Left lung (tissue), 10 donors: ENCODE measurements around the gene LEMD2. TPM values are rescaled to one million over a fixed set of nuclear protein-coding genes. Genes with fewer than 3 reads are reported as not detected.

Source experiments
- ATAC-seq: fragments of 200-7000 bp; cut with Tn5 transposase; one replicate; pipeline ENCODE4 v1.9.1; 2020; ENCODE audit warnings: moderate library complexity
- DNase-seq, 4 donors: peaks; one replicate each; pipeline ENCODE4 v3.0.0-alpha.2; 2013 to 2020
- H3K27ac ChIP-seq, 2 donors: fragments of 200-600 bp; sonication (generic) in 1 of 2; one replicate each; pipeline versions ENCODE4 v1.5.0 to v1.8.0; 2020 to 2021
- H3K27me3 ChIP-seq, 2 donors: fragments of 200-600 bp; sonication (generic) in 1 of 2; one replicate each; pipeline versions ENCODE4 v1.5.0 to v1.8.0; 2020 to 2021
- H3K36me3 ChIP-seq, 2 donors: fragments of 200-600 bp; sonication (generic) in 1 of 2; one replicate each; pipeline versions ENCODE4 v1.5.0 to v1.8.0; 2020 to 2021
- H3K4me1 ChIP-seq, 2 donors: fragments of 200-600 bp; one replicate each; pipeline ENCODE4 v1.8.0; 2021
- H3K4me3 ChIP-seq, 2 donors: fragments of 200-600 bp; sonication (generic) in 1 of 2; one replicate each; pipeline versions ENCODE4 v1.5.0 to v1.8.0; 2020 to 2021; ENCODE audit warnings: mild to moderate bottlenecking in 1 of 2
- H3K9me3 ChIP-seq, 2 donors: fragments of 200-600 bp; sonication (generic) in 1 of 2; one replicate each; pipeline versions ENCODE4 v1.5.0 to v1.8.0; 2020 to 2021
- intact Hi-C, 2 donors: fragments of 100-400 bp; cut with DNase I; formaldehyde crosslinking; loops; one replicate each; pipeline versions ENCODE4 v1.11.2 to v1.14.2; 2022
- polyA plus RNA-seq, 6 donors: library from polyadenylated mRNA; unstranded; fragments of 120-200 nt; gene quantifications; one replicate each; pipeline ENCODE4 v1.2.1, GENCODE V29; 2013; ENCODE audit not compliant: insufficient read length in 6 of 6
- total RNA-seq, 2 donors: library from RNA; stranded (reverse); fragmentation: NEBNext Ultra II Directional; extraction: Animal tissue kit (Norgen Biotek cat#: 25700); gene quantifications; one replicate each; pipeline ENCODE4 v1.2.1, GENCODE V29; 2021
- TF ChIP-seq, protein P1 (sequence below), 2 donors: fragments of 200-600 bp; sonication (generic) in 1 of 2; IDR thresholded peaks; one replicate each; pipeline versions ENCODE4 v1.5.0 to v1.8.0; 2021; ENCODE audit warnings: antibody characterized with exemption in 2 of 2
- donor health status: DM: no; HTN: yes; CAD: no.
- donor health status: DM: no; HTN: no; CAD: no.

The LEMD2 gene
- total and polyA plus RNA-seq, 8 donors: 47.9 to 80.7 (median 69.6) TPM

DNA sequence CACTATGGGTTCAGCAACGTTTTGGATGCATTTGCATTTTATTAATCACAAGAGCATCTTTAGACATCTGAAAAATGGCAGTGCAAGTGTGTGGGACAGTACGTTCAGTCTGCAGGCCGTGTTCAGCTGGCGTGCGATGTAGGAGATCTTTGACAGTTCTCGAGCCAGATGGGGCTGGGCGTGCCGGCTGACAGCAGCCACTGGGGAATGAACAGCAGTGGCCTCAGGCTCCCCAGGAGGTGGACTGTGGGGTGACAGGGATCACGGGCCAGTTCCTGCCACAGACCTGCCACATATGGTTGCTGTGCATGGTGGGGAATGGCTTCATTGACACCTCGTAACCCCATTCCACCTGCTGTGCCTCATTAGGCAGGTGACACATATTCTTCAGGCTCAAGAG, 31.3 kb upstream of the LEMD2 start:
- H3K27ac ChIP-seq: no peak overlapping the region
- no peak for DNase-seq
- TF ChIP-seq, protein P1, sequence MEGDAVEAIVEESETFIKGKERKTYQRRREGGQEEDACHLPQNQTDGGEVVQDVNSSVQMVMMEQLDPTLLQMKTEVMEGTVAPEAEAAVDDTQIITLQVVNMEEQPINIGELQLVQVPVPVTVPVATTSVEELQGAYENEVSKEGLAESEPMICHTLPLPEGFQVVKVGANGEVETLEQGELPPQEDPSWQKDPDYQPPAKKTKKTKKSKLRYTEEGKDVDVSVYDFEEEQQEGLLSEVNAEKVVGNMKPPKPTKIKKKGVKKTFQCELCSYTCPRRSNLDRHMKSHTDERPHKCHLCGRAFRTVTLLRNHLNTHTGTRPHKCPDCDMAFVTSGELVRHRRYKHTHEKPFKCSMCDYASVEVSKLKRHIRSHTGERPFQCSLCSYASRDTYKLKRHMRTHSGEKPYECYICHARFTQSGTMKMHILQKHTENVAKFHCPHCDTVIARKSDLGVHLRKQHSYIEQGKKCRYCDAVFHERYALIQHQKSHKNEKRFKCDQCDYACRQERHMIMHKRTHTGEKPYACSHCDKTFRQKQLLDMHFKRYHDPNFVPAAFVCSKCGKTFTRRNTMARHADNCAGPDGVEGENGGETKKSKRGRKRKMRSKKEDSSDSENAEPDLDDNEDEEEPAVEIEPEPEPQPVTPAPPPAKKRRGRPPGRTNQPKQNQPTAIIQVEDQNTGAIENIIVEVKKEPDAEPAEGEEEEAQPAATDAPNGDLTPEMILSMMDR (IDR thresholded peaks at IDR 0.05): no peak
- H3K9me3 ChIP-seq: no peaks in the 10 kb centered on the region
- no peaks in the 10 kb centered on the region for H3K36me3 ChIP-seq
- H3K4me3 ChIP-seq: no peak overlapping the region
- ATAC-seq: no peak
- peaks cover 0 to 20% of the 10 kb centered on the region in 2 donors for H3K27me3 ChIP-seq
- intact Hi-C loops: no loop called here
- H3K4me1 ChIP-seq: peaks cover 0 to 5% of the 10 kb centered on the region in 2 donors

DNA sequence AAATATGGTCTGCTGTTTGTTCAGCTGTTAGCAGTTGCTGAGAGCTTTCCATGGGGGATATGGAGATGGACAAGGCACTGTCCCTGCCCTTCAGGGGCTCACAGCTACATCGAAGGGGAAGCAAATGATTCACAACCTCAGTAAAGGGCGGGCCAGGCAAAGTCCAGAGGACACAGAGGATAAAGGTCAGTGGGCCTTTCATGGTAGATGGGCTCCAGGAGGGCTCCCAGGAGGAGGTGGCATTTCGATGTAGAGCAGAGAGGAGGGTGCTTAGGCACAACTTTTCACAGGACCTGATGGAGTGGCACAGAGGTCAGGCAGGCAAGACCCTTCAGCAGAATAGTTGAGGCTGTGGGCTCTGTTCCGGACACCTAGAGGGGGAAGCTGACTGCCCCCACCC, 30.1 kb upstream of the LEMD2 start:
- Histone ChIP-seq H3K27me3 (peaks cover 0 to 32% of the 10 kb centered on the region in 2 donors), H3K27ac (no peak overlapping the region), H3K36me3 (no peaks in the 10 kb centered on the region), H3K4me1 (no peaks in the 10 kb centered on the region), H3K4me3 (no peak overlapping the region), H3K9me3 (no peaks in the 10 kb centered on the region)
- ATAC-seq (no peak), DNase-seq (no peak)
- TF ChIP-seq, protein P1 (IDR thresholded peaks at IDR 0.05): no peak
- intact Hi-C loops: no loop called here

DNA sequence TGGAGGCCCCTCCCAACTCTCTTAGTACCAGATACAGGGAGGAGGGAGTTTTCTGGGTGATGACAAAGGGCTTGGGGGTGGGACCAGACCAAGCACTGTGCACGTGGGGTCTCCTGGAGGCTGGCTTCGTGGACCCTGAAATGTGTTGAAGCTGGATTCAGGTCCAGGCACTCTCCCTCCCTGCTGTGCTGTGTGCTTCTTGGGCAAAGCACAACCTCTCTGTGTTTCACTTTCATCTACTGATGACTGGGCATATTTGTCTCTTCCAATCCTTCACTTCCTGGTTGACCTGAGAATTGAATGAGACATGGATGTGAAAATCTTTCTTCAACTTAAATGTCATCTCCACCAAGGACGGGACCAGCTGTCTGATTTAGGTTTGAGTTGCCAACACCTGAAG, 29.4 kb upstream of the LEMD2 start:
- ATAC-seq (no peak), DNase-seq (no peak)
- Histone ChIP-seq H3K9me3 (no peaks in the 10 kb centered on the region), H3K36me3 (no peaks in the 10 kb centered on the region), H3K27ac (no peak overlapping the region), H3K27me3 (peaks cover 0 to 39% of the 10 kb centered on the region in 2 donors), H3K4me3 (no peak overlapping the region), H3K4me1 (no peaks in the 10 kb centered on the region)
- TF ChIP-seq, protein P1 (IDR thresholded peaks at IDR 0.05): no peak
- intact Hi-C loops: no loop called here

DNA sequence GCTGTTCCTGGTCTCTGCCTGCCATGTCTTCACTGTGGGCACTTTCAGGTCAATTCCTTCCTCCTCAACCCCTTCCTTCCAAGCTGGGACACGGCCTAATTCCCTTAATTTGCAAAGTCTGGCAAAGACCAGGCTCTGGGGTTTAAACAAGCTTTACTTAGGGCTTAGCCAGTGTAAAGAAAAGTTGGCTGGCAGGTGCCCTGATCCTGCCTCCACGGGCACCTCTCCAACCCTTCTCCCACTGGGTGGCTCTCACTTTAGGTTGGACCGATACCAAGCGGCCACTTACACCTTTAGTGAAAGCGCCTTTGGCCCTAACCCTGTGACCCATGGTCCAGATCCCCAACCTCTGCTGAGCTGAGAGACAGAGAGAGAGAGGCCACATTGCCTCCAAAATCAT, 28.6 kb upstream of the LEMD2 start:
- H3K4me3 ChIP-seq: no peak overlapping the region
- intact Hi-C loops: no loop called here
- no peaks in the 10 kb centered on the region for H3K4me1 ChIP-seq
- no peaks in the 10 kb centered on the region for H3K36me3 ChIP-seq
- no peak for DNase-seq
- no peak overlapping the region for H3K27ac ChIP-seq
- H3K27me3 ChIP-seq: peaks cover under 1 to 47% of the 10 kb centered on the region in 2 donors
- no peaks in the 10 kb centered on the region for H3K9me3 ChIP-seq
- ATAC-seq: no peak
- TF ChIP-seq, protein P1 (IDR thresholded peaks at IDR 0.05): no peak

DNA sequence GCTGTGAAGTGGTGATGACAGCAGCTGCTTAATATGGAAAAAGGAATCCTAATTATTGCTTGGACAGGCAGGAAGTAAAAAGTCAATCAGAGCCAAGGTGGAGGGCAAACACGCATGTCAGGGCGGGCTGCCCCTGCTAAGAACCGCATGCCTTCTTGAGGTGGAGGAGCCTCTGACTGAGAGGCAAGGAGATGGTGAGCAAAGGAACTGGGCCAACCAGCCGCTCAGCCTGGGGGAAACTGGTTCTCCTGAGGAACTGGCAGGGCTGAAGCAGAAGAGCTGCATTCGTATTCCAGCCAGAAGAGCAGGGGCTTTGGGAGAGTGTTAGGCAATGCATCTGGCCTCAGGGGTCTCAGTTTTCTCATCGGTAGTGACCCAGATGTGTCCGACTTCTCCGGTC, 28.0 kb upstream of the LEMD2 start:
- Histone ChIP-seq H3K4me3 (no peak overlapping the region), H3K9me3 (no peaks in the 10 kb centered on the region), H3K4me1 (no peaks in the 10 kb centered on the region), H3K27ac (no peak overlapping the region), H3K27me3 (peaks cover 4 to 53% of the 10 kb centered on the region in 2 donors), H3K36me3 (no peaks in the 10 kb centered on the region)
- TF ChIP-seq, protein P1 (IDR thresholded peaks at IDR 0.05): no peak
- intact Hi-C loops: no loop called here
- DNase-seq: peak in 1 of 4 donors; percentile 35
- no peak for ATAC-seq
